Measurements from ENCODE around the gene MYO15B. TPM values are rescaled to one million over a fixed set of nuclear protein-coding genes. Genes with fewer than 3 reads are reported as not detected.

MYO15B gene
- polyA plus RNA-seq, 1 donor from 2014 or later, result 2.4 TPM

GRCh38 chr17:75636381-75637142 lies 49.0 kb downstream of the MYO15B start:
- Histone ChIP-seq H3K27me3 (ENCODE audit: insufficient read depth, low read depth, low read length) (no peaks in the 10 kb centered on the region), H3K4me2 (ENCODE audit: low read length) (no peak overlapping the region), H2AFZ (ENCODE audit: low read depth, low read length) (no peak overlapping the region), H3K36me3 (ENCODE audit: insufficient read depth, low read length) (no peaks in the 10 kb centered on the region), H3K27ac (ENCODE audit: low read length) (no peak overlapping the region), H3K4me3 (ENCODE audit: low read length) (no peak overlapping the region), H3K79me2 (replicated peaks; ENCODE audit: insufficient read depth, low read length) (no peaks in the 10 kb centered on the region), H3K9ac (ENCODE audit: low read length) (no peak overlapping the region), H3K9me3 (ENCODE audit: low read length) (no peaks in the 10 kb centered on the region), H4K20me1 (ENCODE audit: insufficient read depth) (no peaks in the 10 kb centered on the region), H3K9me2 (ENCODE audit: insufficient read depth, low read length) (no peaks in the 10 kb centered on the region), H3F3A (ENCODE audit: insufficient read depth, low read length, poor library complexity, severe bottlenecking) (no peaks in the 10 kb centered on the region)
- TF ChIP-seq CTCF (IDR thresholded peaks at IDR 0.05; ENCODE audit: poor library complexity, severe bottlenecking), result no peak
- no peak for TF ChIP-seq REST (IDR thresholded peaks at IDR 0.05; ENCODE audit: borderline replicate concordance)

- H4K20me1 ChIP-seq (ENCODE audit: insufficient read depth), result no peaks in the 10 kb centered on the region
- H3K4me2 ChIP-seq (ENCODE audit: low read length), result no peak overlapping the region
- H3F3A ChIP-seq (ENCODE audit: insufficient read depth, low read length, poor library complexity, severe bottlenecking), result no peaks in the 10 kb centered on the region
- no peaks in the 10 kb centered on the region for H3K9me2 ChIP-seq (ENCODE audit: insufficient read depth, low read length)
- no peaks in the 10 kb centered on the region for H3K9me3 ChIP-seq (ENCODE audit: low read length)
- no peak overlapping the region for H3K27ac ChIP-seq (ENCODE audit: low read length)
- no peaks in the 10 kb centered on the region for H3K79me2 ChIP-seq (replicated peaks; ENCODE audit: insufficient read depth, low read length)
- no peak for TF ChIP-seq EZH2 (IDR thresholded peaks at IDR 0.05; ENCODE audit: borderline replicate concordance, insufficient read depth, low read length, poor library complexity, severe bottlenecking)
- TF ChIP-seq REST (IDR thresholded peaks at IDR 0.05; ENCODE audit: borderline replicate concordance), result no peak
- TF ChIP-seq RAD21 (conservative IDR thresholded peaks at IDR 0.05), result no peak
- no peak for TF ChIP-seq MXI1 (conservative IDR thresholded peaks at IDR 0.05; ENCODE audit: poor library complexity, severe bottlenecking)
- TF ChIP-seq EP300 (conservative IDR thresholded peaks at IDR 0.05; ENCODE audit: poor library complexity, severe bottlenecking), result no peak
- no peak for TF ChIP-seq POLR2AphosphoS5 (IDR thresholded peaks at IDR 0.05)
- no peak for TF ChIP-seq CTCF (IDR thresholded peaks at IDR 0.05; ENCODE audit: poor library complexity, severe bottlenecking)
- no peak for TF ChIP-seq TAF1 (IDR thresholded peaks at IDR 0.05; ENCODE audit: low read depth)
- no peak for TF ChIP-seq SMC3 (conservative IDR thresholded peaks at IDR 0.05; ENCODE audit: poor library complexity)
- H3K4me3 ChIP-seq (ENCODE audit: low read length), result no peak overlapping the region
- H3K36me3 ChIP-seq (ENCODE audit: insufficient read depth, low read length), result no peaks in the 10 kb centered on the region
- H2AFZ ChIP-seq (ENCODE audit: low read depth, low read length), result no peak overlapping the region
- H3K27me3 ChIP-seq (ENCODE audit: insufficient read depth, low read depth, low read length), result no peaks in the 10 kb centered on the region
- H3K9ac ChIP-seq (ENCODE audit: low read length), result no peak overlapping the region
Observed at GRCh38 chr17:75637143-75637538, 49.5 kb downstream of the MYO15B start.
